ENCODE measurements around the gene ZNF500. TPM values are rescaled to one million over a fixed set of nuclear protein-coding genes. Genes with fewer than 3 reads are reported as not detected.

ZNF500 gene
- total and polyA plus RNA-seq, 4 donors: 3.0 to 7.4 (median 5.0) TPM

DNA sequence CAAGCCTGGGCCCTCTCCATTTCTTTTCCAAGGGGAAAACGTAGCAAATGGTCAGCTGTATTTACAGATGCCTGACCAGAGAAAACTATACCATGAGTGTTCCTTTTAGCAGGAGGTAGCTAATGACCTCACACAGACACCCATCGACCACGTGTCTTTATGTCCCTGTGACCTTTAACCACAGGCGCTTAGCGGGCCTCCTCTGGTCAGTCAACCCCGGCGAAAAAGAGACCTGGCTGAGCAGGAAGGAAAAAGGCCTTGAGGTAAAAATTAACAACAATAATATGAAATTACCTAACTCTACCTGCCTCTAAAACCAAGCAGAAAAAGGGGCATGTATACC lies 64.5 kb downstream of the ZNF500 start:
- H3K9ac ChIP-seq (ENCODE audit: low read depth in 1 of 2, low read length in 2 of 2): peak overlapping the region in 1 of 2 donors; percentile 6
- no peak overlapping the region for H3K4me3 ChIP-seq (ENCODE audit: low read depth in 1 of 3, low read length in 3 of 3)
- peaks cover 12 to 44% (median 23%) of the 10 kb centered on the region in 4 donors for H3K36me3 ChIP-seq (ENCODE audit: control insufficient read depth in 4 of 4, insufficient read depth in 3 of 4, low read depth in 1 of 4, low read length in 3 of 4)
- no peaks in the 10 kb centered on the region for H3K27me3 ChIP-seq (ENCODE audit: control insufficient read depth in 4 of 4, insufficient read depth in 4 of 4, low read length in 3 of 4)
- H3K4me1 ChIP-seq (ENCODE audit: control insufficient read depth in 4 of 4, insufficient read depth in 4 of 4, low read length in 3 of 4): peaks cover 0 to 21% (median 11%) of the 10 kb centered on the region in 4 donors
- peak; percentile 45 for TF ChIP-seq NR2F2 (IDR thresholded peaks at IDR 0.05)
- peak; percentile 39 for TF ChIP-seq YY1 (IDR thresholded peaks at IDR 0.05)
- peak; percentile 75 to 78 for TF ChIP-seq RXRA (IDR thresholded peaks at IDR 0.05)
- peak in 1 of 2 donors; percentile 19 for TF ChIP-seq EGR1 (IDR thresholded peaks at IDR 0.05; ENCODE audit: low read depth in 2 of 2)
- TF ChIP-seq RAD21 (IDR thresholded peaks at IDR 0.05): peak in 1 of 2 donors; percentile 48
- peak; percentile 77 for TF ChIP-seq SP1 (IDR thresholded peaks at IDR 0.05)
- no peak for TF ChIP-seq TAF1 (conservative IDR thresholded peaks at IDR 0.05)
- no peak for TF ChIP-seq FOXA2 (IDR thresholded peaks at IDR 0.05)
- no peak for TF ChIP-seq JUND (IDR thresholded peaks at IDR 0.05)
- peak; percentile 62 to 66 for TF ChIP-seq HNF4A (conservative IDR thresholded peaks at IDR 0.05)
- 32% methylated on average over 7 of the region's 7 CpGs for WGBS
- no peak for DNase-seq (ENCODE audit: low spot score)
- peak overlapping the region; percentile 47 to 75 for H3K27ac ChIP-seq (ENCODE audit: low read depth in 1 of 2, low read length in 2 of 2)
- no peaks in the 10 kb centered on the region for H3K9me3 ChIP-seq (ENCODE audit: control insufficient read depth in 4 of 4, low read length in 3 of 4)

DNA sequence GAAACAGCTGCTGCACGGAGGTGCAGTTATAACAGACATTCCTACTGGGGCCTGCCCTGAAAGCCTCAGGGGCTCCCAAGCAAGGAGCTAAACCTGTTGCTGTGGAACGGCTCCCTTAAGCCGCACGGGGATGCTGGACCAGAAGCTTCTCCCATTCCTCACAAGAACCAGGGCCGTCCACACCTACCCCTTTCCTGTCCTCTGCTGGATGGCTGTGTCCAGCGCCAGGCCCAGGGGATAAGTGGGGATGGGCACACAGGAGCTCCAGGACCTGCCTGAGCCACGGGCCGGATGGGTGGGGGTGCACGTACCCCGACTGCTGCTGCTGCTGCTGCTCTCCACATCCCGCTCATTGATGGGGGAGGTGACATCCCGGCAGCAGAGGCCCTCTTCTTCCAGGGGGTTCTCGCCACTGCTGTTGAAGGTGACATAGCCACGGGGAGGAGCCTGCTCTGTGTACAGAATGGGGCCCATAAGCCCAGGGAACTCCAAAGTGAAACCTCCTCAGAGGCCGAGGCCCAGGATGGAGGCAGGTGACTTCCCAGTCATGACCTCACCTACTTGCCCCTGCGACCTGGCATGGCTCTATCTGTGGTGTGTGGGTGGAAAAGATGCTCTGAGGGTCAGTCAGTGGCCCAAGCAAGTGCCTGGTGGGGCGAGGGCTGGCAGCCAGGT lies 65.0 kb downstream of the ZNF500 start:
- no peak for DNase-seq (ENCODE audit: low spot score)
- Histone ChIP-seq H3K4me1 (ENCODE audit: control insufficient read depth in 4 of 4, insufficient read depth in 4 of 4, low read length in 3 of 4) (peaks cover 0 to 23% (median 11%) of the 10 kb centered on the region in 4 donors), H3K27me3 (ENCODE audit: control insufficient read depth in 4 of 4, insufficient read depth in 4 of 4, low read length in 3 of 4) (no peaks in the 10 kb centered on the region), H3K4me3 (ENCODE audit: low read depth in 1 of 3, low read length in 3 of 3) (no peak overlapping the region), H3K9me3 (ENCODE audit: control insufficient read depth in 4 of 4, low read length in 3 of 4) (no peaks in the 10 kb centered on the region), H3K36me3 (ENCODE audit: control insufficient read depth in 4 of 4, insufficient read depth in 3 of 4, low read depth in 1 of 4, low read length in 3 of 4) (peaks cover 12 to 44% (median 23%) of the 10 kb centered on the region in 4 donors), H3K27ac (ENCODE audit: low read depth in 1 of 2, low read length in 2 of 2) (peak overlapping the region; percentile 42 to 54), H3K9ac (ENCODE audit: low read depth in 1 of 2, low read length in 2 of 2) (no peak overlapping the region)
- TF ChIP-seq RAD21 (IDR thresholded peaks at IDR 0.05) (no peak), FOXA2 (IDR thresholded peaks at IDR 0.05) (no peak), TAF1 (conservative IDR thresholded peaks at IDR 0.05) (no peak), RXRA (IDR thresholded peaks at IDR 0.05) (no peak), YY1 (IDR thresholded peaks at IDR 0.05) (no peak)
- WGBS: 86% methylated on average over 17 of the region's 17 CpGs

DNA sequence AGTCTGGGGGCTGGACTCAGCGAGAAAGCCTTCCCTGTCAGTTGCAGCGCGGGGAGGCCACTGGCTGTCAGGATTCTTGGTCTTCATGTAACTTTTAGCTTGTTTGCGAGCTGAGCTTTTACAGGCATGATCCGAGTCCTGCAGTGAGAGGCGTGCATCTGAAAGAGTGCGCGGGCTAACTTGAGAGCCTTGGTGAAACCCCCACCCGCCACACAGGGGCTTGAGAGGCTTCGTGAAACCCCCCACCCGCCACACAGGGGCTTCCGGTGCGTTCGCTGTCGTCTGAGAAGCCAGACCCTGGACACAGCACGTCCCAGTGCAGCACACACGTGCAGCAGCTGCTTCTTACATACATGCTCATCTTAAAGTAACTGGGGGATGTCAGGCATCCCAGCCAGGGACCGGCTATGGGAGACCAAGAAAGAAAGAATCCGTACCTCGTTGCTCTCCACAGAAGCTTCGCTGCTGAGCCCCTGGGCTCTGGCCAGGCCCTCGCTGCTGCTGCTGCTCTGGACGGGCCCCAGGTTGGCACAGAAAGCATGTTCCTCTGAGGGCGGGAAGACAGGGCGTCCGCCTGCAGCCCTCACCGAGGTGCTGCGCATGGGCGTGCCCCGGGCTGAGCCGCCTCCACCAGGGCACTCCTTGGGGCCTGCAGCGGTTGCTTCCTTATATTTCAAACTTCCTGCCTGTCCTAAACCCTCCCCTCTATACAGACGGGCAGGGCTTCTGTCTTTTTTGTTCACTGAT lies 65.8 kb downstream of the ZNF500 start:
- 74% methylated on average over 33 of the region's 33 CpGs for WGBS
- Histone ChIP-seq H3K36me3 (ENCODE audit: control insufficient read depth in 4 of 4, insufficient read depth in 3 of 4, low read depth in 1 of 4, low read length in 3 of 4) (peaks cover 10 to 46% (median 25%) of the 10 kb centered on the region in 4 donors), H3K4me3 (ENCODE audit: low read depth in 1 of 3, low read length in 3 of 3) (no peak overlapping the region), H3K9me3 (ENCODE audit: control insufficient read depth in 4 of 4, low read length in 3 of 4) (no peaks in the 10 kb centered on the region), H3K27me3 (ENCODE audit: control insufficient read depth in 4 of 4, insufficient read depth in 4 of 4, low read length in 3 of 4) (no peaks in the 10 kb centered on the region), H3K27ac (ENCODE audit: low read depth in 1 of 2, low read length in 2 of 2) (peak overlapping the region in 1 of 2 donors; percentile 42), H3K4me1 (ENCODE audit: control insufficient read depth in 4 of 4, insufficient read depth in 4 of 4, low read length in 3 of 4) (peaks cover 0 to 23% (median 11%) of the 10 kb centered on the region in 4 donors), H3K9ac (ENCODE audit: low read depth in 1 of 2, low read length in 2 of 2) (no peak overlapping the region)
- TF ChIP-seq EGR1 (IDR thresholded peaks at IDR 0.05; ENCODE audit: low read depth in 2 of 2): no peak
- TF ChIP-seq NR2F2 (IDR thresholded peaks at IDR 0.05): no peak
- TF ChIP-seq RXRA (IDR thresholded peaks at IDR 0.05): no peak
- no peak for TF ChIP-seq FOXA2 (IDR thresholded peaks at IDR 0.05)
- TF ChIP-seq, protein P1, sequence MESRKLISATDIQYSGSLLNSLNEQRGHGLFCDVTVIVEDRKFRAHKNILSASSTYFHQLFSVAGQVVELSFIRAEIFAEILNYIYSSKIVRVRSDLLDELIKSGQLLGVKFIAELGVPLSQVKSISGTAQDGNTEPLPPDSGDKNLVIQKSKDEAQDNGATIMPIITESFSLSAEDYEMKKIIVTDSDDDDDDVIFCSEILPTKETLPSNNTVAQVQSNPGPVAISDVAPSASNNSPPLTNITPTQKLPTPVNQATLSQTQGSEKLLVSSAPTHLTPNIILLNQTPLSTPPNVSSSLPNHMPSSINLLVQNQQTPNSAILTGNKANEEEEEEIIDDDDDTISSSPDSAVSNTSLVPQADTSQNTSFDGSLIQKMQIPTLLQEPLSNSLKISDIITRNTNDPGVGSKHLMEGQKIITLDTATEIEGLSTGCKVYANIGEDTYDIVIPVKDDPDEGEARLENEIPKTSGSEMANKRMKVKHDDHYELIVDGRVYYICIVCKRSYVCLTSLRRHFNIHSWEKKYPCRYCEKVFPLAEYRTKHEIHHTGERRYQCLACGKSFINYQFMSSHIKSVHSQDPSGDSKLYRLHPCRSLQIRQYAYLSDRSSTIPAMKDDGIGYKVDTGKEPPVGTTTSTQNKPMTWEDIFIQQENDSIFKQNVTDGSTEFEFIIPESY (IDR thresholded peaks at IDR 0.05): no peak
- TF ChIP-seq SP1 (IDR thresholded peaks at IDR 0.05): no peak
- peak in 1 of 2 donors; percentile 9 for TF ChIP-seq RAD21 (IDR thresholded peaks at IDR 0.05)
- TF ChIP-seq, protein P2, sequence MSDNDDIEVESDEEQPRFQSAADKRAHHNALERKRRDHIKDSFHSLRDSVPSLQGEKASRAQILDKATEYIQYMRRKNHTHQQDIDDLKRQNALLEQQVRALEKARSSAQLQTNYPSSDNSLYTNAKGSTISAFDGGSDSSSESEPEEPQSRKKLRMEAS (IDR thresholded peaks at IDR 0.05): no peak
- no peak for DNase-seq (ENCODE audit: low spot score)
